ENCODE results near the gene ADGRD1. TPM values are rescaled to one million over a fixed set of nuclear protein-coding genes. Genes with fewer than 3 reads are reported as not detected.

ADGRD1 gene
- total RNA-seq, 1 donor from 2014 or later = 1.0 TPM

DNA sequence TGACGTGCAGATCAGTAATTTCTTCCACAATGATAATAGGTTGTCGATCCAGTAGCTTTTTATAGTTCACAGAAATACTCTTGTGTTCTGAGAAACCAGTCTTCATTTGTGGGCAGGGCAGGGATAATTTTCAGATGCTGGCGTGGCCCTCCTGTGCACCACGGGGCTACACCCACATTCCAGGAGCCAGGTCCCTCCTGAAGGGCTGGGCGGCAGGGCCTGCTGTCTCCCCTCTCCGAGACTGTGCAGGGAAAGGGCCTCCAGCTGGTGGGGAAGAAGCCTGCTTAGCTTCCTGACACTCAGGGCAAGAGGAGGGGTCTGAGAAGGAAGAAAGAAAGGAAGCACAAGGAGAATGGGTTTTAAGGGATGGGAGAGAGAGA lies 94.9 kb downstream of the ADGRD1 start:
- Mint-ChIP-seq H3K4me3 (ENCODE audit: unreplicated experiment) (no peak overlapping the region), H3K9me3 (ENCODE audit: unreplicated experiment) (no peaks in the 10 kb centered on the region), H3K36me3 (ENCODE audit: unreplicated experiment) (no peaks in the 10 kb centered on the region), H3K27ac (ENCODE audit: unreplicated experiment) (no peak overlapping the region), H3K27me3 (ENCODE audit: unreplicated experiment) (no peaks in the 10 kb centered on the region), H3K4me1 (ENCODE audit: unreplicated experiment) (no peaks in the 10 kb centered on the region)
- TF ChIP-seq, protein P1, sequence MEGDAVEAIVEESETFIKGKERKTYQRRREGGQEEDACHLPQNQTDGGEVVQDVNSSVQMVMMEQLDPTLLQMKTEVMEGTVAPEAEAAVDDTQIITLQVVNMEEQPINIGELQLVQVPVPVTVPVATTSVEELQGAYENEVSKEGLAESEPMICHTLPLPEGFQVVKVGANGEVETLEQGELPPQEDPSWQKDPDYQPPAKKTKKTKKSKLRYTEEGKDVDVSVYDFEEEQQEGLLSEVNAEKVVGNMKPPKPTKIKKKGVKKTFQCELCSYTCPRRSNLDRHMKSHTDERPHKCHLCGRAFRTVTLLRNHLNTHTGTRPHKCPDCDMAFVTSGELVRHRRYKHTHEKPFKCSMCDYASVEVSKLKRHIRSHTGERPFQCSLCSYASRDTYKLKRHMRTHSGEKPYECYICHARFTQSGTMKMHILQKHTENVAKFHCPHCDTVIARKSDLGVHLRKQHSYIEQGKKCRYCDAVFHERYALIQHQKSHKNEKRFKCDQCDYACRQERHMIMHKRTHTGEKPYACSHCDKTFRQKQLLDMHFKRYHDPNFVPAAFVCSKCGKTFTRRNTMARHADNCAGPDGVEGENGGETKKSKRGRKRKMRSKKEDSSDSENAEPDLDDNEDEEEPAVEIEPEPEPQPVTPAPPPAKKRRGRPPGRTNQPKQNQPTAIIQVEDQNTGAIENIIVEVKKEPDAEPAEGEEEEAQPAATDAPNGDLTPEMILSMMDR (IDR thresholded peaks at IDR 0.05) = no peak
- DNase-seq (ENCODE audit: extremely low spot score, unreplicated experiment) = no peak

- Mint-ChIP-seq H3K36me3 (ENCODE audit: unreplicated experiment) (no peaks in the 10 kb centered on the region), H3K27me3 (ENCODE audit: unreplicated experiment) (no peaks in the 10 kb centered on the region), H3K4me1 (ENCODE audit: unreplicated experiment) (no peaks in the 10 kb centered on the region), H3K4me3 (ENCODE audit: unreplicated experiment) (no peak overlapping the region), H3K27ac (ENCODE audit: unreplicated experiment) (no peak overlapping the region), H3K9me3 (ENCODE audit: unreplicated experiment) (no peaks in the 10 kb centered on the region)
- TF ChIP-seq, protein P1 (IDR thresholded peaks at IDR 0.05) = no peak
- DNase-seq (ENCODE audit: extremely low spot score, unreplicated experiment) = no peak
Observed at GRCh38 chr12:131049002-131049401, 95.3 kb downstream of the ADGRD1 start.

DNA sequence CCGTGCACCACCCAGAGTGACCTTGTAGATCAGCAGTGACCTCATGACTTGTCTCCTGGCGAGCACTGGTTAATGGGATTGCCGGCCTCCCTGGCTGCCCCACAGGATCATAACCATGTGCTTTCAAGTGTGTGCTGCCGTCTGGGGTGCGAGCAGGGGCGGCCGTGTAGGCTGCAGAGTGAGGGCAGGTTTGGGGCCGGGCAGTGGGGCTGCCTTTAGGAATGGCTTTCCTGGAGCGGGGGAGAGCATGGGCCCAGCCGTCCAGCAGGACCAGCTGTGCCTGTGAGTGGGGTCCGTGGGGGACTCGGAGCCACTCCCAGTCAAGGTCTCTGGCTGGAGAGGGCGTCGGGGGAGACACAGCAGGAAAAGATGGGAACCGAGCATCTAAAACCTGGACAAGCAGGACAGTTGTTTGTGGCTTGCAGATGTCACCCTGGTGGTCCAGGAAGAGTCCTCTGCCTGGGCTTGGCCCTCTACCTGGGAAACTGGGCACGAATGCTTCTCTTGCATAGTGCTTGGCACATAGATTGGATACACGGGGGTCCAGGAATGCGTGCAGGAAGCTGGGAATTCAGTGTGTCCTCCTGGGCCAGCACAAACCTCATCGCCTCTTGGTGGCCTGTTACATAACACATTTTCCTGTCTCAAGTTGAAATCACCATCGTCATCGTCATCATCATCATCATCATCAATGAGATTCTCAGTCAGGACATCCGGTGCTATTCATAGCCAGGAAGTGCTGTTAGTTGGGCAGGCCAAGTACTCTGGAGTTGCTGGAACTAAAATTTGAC lies 96.0 kb downstream of the ADGRD1 start:
- H3K4me1 Mint-ChIP-seq (ENCODE audit: unreplicated experiment) = no peaks in the 10 kb centered on the region
- no peak overlapping the region for H3K4me3 Mint-ChIP-seq (ENCODE audit: unreplicated experiment)
- H3K27ac Mint-ChIP-seq (ENCODE audit: unreplicated experiment) = no peak overlapping the region
- no peak for DNase-seq (ENCODE audit: extremely low spot score, unreplicated experiment)
- no peaks in the 10 kb centered on the region for H3K9me3 Mint-ChIP-seq (ENCODE audit: unreplicated experiment)
- TF ChIP-seq, protein P1 (IDR thresholded peaks at IDR 0.05) = no peak
- H3K27me3 Mint-ChIP-seq (ENCODE audit: unreplicated experiment) = no peaks in the 10 kb centered on the region
- H3K36me3 Mint-ChIP-seq (ENCODE audit: unreplicated experiment) = no peaks in the 10 kb centered on the region

GRCh38 chr12:131050463-131051154 lies 96.9 kb downstream of the ADGRD1 start:
- Mint-ChIP-seq H3K4me3 (ENCODE audit: unreplicated experiment) (no peak overlapping the region), H3K27ac (ENCODE audit: unreplicated experiment) (no peak overlapping the region), H3K9me3 (ENCODE audit: unreplicated experiment) (no peaks in the 10 kb centered on the region), H3K4me1 (ENCODE audit: unreplicated experiment) (no peaks in the 10 kb centered on the region), H3K36me3 (ENCODE audit: unreplicated experiment) (no peaks in the 10 kb centered on the region), H3K27me3 (ENCODE audit: unreplicated experiment) (no peaks in the 10 kb centered on the region)
- TF ChIP-seq, protein P1 (IDR thresholded peaks at IDR 0.05) = no peak
- DNase-seq (ENCODE audit: extremely low spot score, unreplicated experiment) = no peak

DNA sequence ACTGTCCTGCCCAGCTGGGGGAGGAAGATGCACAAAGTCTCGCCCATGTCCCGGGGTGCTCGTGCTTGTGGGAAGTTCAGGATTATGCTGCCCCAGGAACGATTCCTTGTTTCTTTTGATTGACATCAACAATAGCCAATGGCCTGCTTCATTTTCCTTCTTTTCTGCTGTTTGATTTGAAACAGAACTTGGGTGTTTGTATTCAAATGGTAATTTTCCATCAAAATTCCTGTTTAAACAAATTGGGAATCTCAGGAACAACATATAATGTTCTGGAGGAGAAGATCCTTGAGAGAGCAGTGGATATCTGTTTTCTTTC lies 97.4 kb downstream of the ADGRD1 start:
- H3K27ac Mint-ChIP-seq (ENCODE audit: unreplicated experiment) = no peak overlapping the region
- no peaks in the 10 kb centered on the region for H3K27me3 Mint-ChIP-seq (ENCODE audit: unreplicated experiment)
- TF ChIP-seq, protein P1 (IDR thresholded peaks at IDR 0.05) = no peak
- no peaks in the 10 kb centered on the region for H3K9me3 Mint-ChIP-seq (ENCODE audit: unreplicated experiment)
- H3K36me3 Mint-ChIP-seq (ENCODE audit: unreplicated experiment) = no peaks in the 10 kb centered on the region
- H3K4me3 Mint-ChIP-seq (ENCODE audit: unreplicated experiment) = no peak overlapping the region
- no peaks in the 10 kb centered on the region for H3K4me1 Mint-ChIP-seq (ENCODE audit: unreplicated experiment)
- DNase-seq (ENCODE audit: extremely low spot score, unreplicated experiment) = no peak

Measured in osteocyte (in vitro differentiated cells).